ENCODE results near the gene MYL12B.
"Not testable (repeated sequence)": the region's sequence is repeated elsewhere in the genome, so short reads cannot be mapped to it uniquely, and the experiment has no call there.

MYL12B gene

GRCh38 chr18:3305354-3305762 lies 43.4 kb downstream of the MYL12B start:
- no peak for DNase-seq

DNA sequence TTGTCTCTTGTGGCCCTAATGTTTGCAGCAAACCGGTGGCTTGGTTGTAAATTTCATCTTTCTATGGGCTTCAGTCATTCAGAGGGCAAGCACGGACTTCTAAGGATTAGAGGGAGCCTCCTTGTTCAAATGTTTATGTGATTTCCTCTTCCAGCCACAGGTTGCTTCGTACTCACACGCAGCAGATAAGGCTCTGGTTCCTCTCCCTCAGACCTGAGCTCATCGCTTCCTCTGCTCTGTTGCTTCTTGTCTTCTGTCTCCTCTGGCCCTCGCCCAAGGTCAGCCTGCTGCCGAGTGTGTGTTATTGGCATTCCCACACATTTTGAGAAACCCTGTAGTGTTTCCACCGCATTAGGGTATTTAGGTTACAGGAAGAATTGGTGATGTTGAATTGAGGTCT lies 44.0 kb downstream of the MYL12B start:
- DNase-seq: no peak

DNA sequence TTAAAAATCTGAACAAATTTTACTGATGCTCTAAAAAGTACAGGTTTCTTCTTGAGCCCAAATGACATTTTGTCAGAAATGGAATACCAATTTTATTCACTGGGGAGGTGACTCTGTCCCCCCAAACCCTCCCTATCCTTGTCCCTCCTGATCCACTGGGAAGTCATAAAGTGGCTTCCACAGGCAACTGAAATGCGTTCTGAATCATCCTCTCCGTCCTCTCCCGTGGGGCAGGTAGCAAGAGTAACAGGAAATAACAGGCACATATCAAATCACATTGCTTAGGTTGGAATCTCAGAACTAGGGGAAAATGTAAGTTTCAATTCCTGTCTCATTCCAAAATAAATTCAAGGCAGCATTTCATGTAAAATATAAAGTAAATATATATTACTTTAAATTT lies 44.5 kb downstream of the MYL12B start:
- DNase-seq: no peak

- DNase-seq: no peak
These were observed 51.8 kb downstream of the MYL12B start for GRCh38 chr18:3313685-3314084.

GRCh38 chr18:3315344-3315743 lies 53.4 kb downstream of the MYL12B start:
- DNase-seq: not testable (repeated sequence)

DNA sequence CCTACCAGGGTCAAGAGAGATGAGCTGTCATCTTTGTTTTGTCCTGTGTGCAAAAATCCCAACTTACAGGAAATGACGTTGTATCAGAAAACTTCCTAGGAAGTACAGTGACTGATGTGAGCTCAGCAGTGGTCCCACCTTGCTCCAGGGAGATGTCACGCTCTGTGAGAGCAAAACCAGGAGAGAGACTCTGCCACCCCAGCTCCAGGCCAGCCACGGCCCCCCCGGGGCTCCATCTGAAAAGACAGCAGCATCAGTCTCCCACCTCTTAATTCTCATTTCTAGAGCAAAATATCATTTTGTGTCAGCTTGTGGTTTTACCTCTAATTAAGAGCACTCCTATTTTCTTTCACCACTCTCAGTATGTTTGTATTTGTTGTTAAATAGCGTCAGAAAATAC lies 57.5 kb downstream of the MYL12B start:
- no peak for DNase-seq

- no peak for DNase-seq
These were observed 58.0 kb downstream of the MYL12B start for GRCh38 chr18:3319894-3320454.

DNA sequence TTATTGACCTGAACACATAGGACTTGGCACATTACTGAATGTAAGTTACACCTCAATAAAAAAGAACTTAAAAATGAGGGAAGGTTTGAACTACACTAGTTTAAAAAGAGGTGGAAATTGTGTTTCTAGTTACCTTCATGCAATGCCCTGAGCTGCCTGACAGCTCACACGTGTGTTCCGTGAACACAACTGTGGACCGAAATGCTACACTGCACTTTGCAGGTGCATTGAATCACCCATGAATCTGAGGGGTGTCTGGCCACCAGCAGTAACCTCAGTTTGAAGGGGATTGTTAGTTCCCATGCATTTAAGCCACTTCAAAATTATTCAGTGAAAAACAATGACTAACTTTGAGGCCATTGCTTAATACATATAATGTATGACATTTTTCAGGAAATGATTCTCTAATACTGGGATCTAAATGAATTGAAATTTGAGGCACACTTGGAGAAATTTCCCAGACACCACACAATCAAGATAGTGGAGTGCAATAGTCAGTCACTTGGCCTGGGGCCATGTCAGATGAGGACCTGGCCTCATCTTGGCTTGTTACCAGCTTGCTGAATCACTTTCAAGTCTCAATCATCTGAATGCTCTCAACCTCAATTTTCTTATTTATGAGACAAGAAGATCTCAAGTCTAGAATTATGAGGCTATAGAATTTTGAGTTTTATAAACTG lies 59.3 kb downstream of the MYL12B start:
- DNase-seq: no peak

- DNase-seq: no peak
These were observed 62.0 kb downstream of the MYL12B start for GRCh38 chr18:3323900-3324299.
